Chondrocyte (in vitro differentiated cells): ENCODE measurements around the gene ACP7. TPM values are rescaled to one million over a fixed set of nuclear protein-coding genes. Genes with fewer than 3 reads are reported as not detected.

Source experiments
- DNase-seq: peaks from one replicate; pipeline ENCODE4 v3.0.0; 2021; ENCODE audit warnings: mixed read lengths, low spot score
- H3K27ac Mint-ChIP-seq: one replicate; pipeline ENCODE4 v1.8.0; 2021; ENCODE audit warnings: mild to moderate bottlenecking, moderate library complexity, mixed read lengths; ENCODE audit not compliant: unreplicated experiment
- H3K27me3 Mint-ChIP-seq: 2 replicates; pipeline ENCODE4 v1.8.0; 2021; ENCODE audit warnings: low read depth, mixed read lengths
- H3K36me3 Mint-ChIP-seq: 2 replicates; pipeline ENCODE4 v1.8.0; 2021; ENCODE audit warnings: low read depth, mixed read lengths
- H3K4me1 Mint-ChIP-seq: 2 replicates; pipeline ENCODE4 v1.8.0; 2021; ENCODE audit warnings: low read depth, mild to moderate bottlenecking, mixed read lengths
- H3K4me3 Mint-ChIP-seq: one replicate; pipeline ENCODE4 v1.8.0; 2021; ENCODE audit warnings: mild to moderate bottlenecking, moderate library complexity, mixed read lengths; ENCODE audit not compliant: unreplicated experiment
- H3K9me3 Mint-ChIP-seq: 2 replicates; pipeline ENCODE4 v1.8.0; 2021; ENCODE audit warnings: low read depth, mixed read lengths
- CTCF ChIP-seq: fragments of 200-600 bp; sonication (generic); IDR thresholded peaks from 2 replicates; pipeline ENCODE4 v1.5.0; 2021; ENCODE audit warnings: antibody characterized with exemption, mild to moderate bottlenecking, moderate library complexity
- total RNA-seq: library from RNA; stranded (reverse); gene quantifications from 3 replicates; pipeline ENCODE4 v1.2.1, GENCODE V29; 2021

The ACP7 gene
- total RNA-seq, 1 donor from 2014 or later = not detected

- Mint-ChIP-seq H3K4me3 (no peak overlapping the region), H3K27me3 (peaks cover 31% of the 10 kb centered on the region), H3K36me3 (no peaks in the 10 kb centered on the region), H3K4me1 (no peaks in the 10 kb centered on the region), H3K27ac (no peak overlapping the region), H3K9me3 (no peaks in the 10 kb centered on the region)
- no peak for DNase-seq
- TF ChIP-seq CTCF = no peak
These were observed 37.9 kb upstream of the ACP7 start for GRCh38 chr19:39046037-39046821.

GRCh38 chr19:39047073-39047472 is 37.1 kb upstream of the ACP7 start:
- Mint-ChIP-seq H3K4me3 (no peak overlapping the region), H3K36me3 (no peaks in the 10 kb centered on the region)
- no peak for DNase-seq

GRCh38 chr19:39052243-39052746 is 31.9 kb upstream of the ACP7 start:
- peaks cover 2% of the 10 kb centered on the region for H3K36me3 Mint-ChIP-seq

More at GRCh38 chr19:39047073-39047472, 37.1 kb upstream of the ACP7 start:
- H3K4me1 Mint-ChIP-seq = no peaks in the 10 kb centered on the region
- H3K27me3 Mint-ChIP-seq = peaks cover 33% of the 10 kb centered on the region
- H3K27ac Mint-ChIP-seq = no peak overlapping the region
- H3K9me3 Mint-ChIP-seq = no peaks in the 10 kb centered on the region
- no peak for TF ChIP-seq CTCF

GRCh38 chr19:39052846-39053245 is 31.3 kb upstream of the ACP7 start:
- no peak for DNase-seq
- TF ChIP-seq CTCF = no peak
- Mint-ChIP-seq H3K27ac (no peak overlapping the region), H3K4me1 (no peaks in the 10 kb centered on the region), H3K36me3 (peaks cover 2% of the 10 kb centered on the region), H3K4me3 (no peak overlapping the region), H3K27me3 (peaks cover 13% of the 10 kb centered on the region), H3K9me3 (peaks cover 6% of the 10 kb centered on the region)

More at GRCh38 chr19:39052243-39052746, 31.9 kb upstream of the ACP7 start:
- Mint-ChIP-seq H3K9me3 (peaks cover 6% of the 10 kb centered on the region), H3K27me3 (peaks cover 17% of the 10 kb centered on the region), H3K4me1 (no peaks in the 10 kb centered on the region), H3K27ac (no peak overlapping the region), H3K4me3 (no peak overlapping the region)
- TF ChIP-seq CTCF = peak; percentile 86
- DNase-seq = peak; percentile 93

GRCh38 chr19:39053276-39054090 is 30.7 kb upstream of the ACP7 start:
- no peaks in the 10 kb centered on the region for H3K4me1 Mint-ChIP-seq
- peaks cover 2% of the 10 kb centered on the region for H3K36me3 Mint-ChIP-seq
- H3K4me3 Mint-ChIP-seq = no peak overlapping the region
- TF ChIP-seq CTCF = no peak
- no peak overlapping the region for H3K27ac Mint-ChIP-seq
- DNase-seq = peak; percentile 71
- peaks cover 6% of the 10 kb centered on the region for H3K9me3 Mint-ChIP-seq
- H3K27me3 Mint-ChIP-seq = peaks cover 13% of the 10 kb centered on the region
